ENCODE measurements around the gene VPS13D.

DNA sequence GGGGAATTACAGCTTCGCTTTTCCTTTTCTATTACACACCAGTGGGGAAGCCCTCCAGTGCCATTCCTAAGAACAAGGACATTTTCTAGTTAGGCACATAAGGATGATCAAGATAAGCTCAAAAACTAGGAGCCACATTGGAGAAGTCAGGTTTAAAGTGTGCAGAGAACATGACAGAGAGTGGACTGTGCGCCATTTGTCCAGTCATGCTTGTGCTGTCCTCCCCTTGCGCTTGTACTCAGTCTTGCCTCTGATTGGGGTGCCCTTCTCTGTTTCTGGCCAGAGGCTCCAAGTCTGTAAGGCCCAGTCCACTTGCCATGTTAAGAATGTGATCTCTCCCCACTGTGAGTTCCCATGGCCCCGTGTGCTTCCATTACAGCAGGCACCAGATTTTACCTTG, 198.5 kb downstream of the VPS13D start:
- TF ChIP-seq, protein P1, sequence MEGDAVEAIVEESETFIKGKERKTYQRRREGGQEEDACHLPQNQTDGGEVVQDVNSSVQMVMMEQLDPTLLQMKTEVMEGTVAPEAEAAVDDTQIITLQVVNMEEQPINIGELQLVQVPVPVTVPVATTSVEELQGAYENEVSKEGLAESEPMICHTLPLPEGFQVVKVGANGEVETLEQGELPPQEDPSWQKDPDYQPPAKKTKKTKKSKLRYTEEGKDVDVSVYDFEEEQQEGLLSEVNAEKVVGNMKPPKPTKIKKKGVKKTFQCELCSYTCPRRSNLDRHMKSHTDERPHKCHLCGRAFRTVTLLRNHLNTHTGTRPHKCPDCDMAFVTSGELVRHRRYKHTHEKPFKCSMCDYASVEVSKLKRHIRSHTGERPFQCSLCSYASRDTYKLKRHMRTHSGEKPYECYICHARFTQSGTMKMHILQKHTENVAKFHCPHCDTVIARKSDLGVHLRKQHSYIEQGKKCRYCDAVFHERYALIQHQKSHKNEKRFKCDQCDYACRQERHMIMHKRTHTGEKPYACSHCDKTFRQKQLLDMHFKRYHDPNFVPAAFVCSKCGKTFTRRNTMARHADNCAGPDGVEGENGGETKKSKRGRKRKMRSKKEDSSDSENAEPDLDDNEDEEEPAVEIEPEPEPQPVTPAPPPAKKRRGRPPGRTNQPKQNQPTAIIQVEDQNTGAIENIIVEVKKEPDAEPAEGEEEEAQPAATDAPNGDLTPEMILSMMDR (IDR thresholded peaks at IDR 0.05 in 2 of 3, conservative IDR thresholded peaks at IDR 0.05 in 1 of 3; ENCODE audit: control insufficient read depth in 2 of 3, extremely low read depth in 1 of 3, insufficient read depth in 1 of 3, low read depth in 3 of 3, low read length in 3 of 3): no peak
- TF ChIP-seq POLR2A (IDR thresholded peaks at IDR 0.05; ENCODE audit: low read depth, low read length) (no peak), JUND (IDR thresholded peaks at IDR 0.05; ENCODE audit: low read depth, low read length) (no peak), ZNF274 (IDR thresholded peaks at IDR 0.05; ENCODE audit: insufficient read depth, insufficient read length) (no peak), SREBF2 (IDR thresholded peaks at IDR 0.05; ENCODE audit: low read length) (no peak)
